Urothelium cell line (cell line): Measurements from ENCODE around the gene IFITM2.
"Not testable (repeated sequence)": the region's sequence is repeated elsewhere in the genome, so short reads cannot be mapped to it uniquely, and the experiment has no call there.

Source experiments
- DNase-seq: peaks from one replicate; pipeline ENCODE4 v3.0.0; 2011; ENCODE audit warnings: low spot score, mixed read lengths
- FAIRE-seq: peaks from 2 replicates; lab custom pipeline; 2011; peaks lifted over from hg19 to GRCh38; lab: Jason Lieb, UNC

IFITM2 gene

GRCh38 chr11:281486-282161 is 26.0 kb upstream of the IFITM2 start:
- no peak for FAIRE-seq
- DNase-seq = no peak

- FAIRE-seq = no peak
- no peak for DNase-seq
These were observed 25.4 kb upstream of the IFITM2 start for GRCh38 chr11:282171-282570.

GRCh38 chr11:282630-283360 is 24.8 kb upstream of the IFITM2 start:
- FAIRE-seq (no peak), DNase-seq (no peak)

- DNase-seq (no peak), FAIRE-seq (no peak)
These were observed 24.1 kb upstream of the IFITM2 start for GRCh38 chr11:283405-284104.

- DNase-seq = no peak
- FAIRE-seq = no peak
These were observed 23.3 kb upstream of the IFITM2 start for GRCh38 chr11:284105-285020.

- no peak for DNase-seq
- FAIRE-seq = no peak
These were observed 22.4 kb upstream of the IFITM2 start for GRCh38 chr11:285021-285893.

GRCh38 chr11:285894-286220 is 21.8 kb upstream of the IFITM2 start:
- DNase-seq (no peak), FAIRE-seq (no peak)

GRCh38 chr11:286977-287820 is 20.4 kb upstream of the IFITM2 start:
- not testable (repeated sequence) for DNase-seq, FAIRE-seq

GRCh38 chr11:287821-288477 is 19.7 kb upstream of the IFITM2 start:
- FAIRE-seq (no peak), DNase-seq (no peak)

- DNase-seq (peak; percentile 85), FAIRE-seq (no peak)
These were observed 18.9 kb upstream of the IFITM2 start, which contains the start of gene PGGHG for GRCh38 chr11:288478-289397. Gene PGGHG (plus strand): TSS chr11:289126. CDS start chr11:289817, 691 bp downstream.

GRCh38 chr11:289398-289711 is 18.3 kb upstream of the IFITM2 start:
- FAIRE-seq = no peak
- no peak for DNase-seq

GRCh38 chr11:289712-290620 is 17.6 kb upstream of the IFITM2 start:
- FAIRE-seq = no peak
- DNase-seq = no peak

- DNase-seq (no peak), FAIRE-seq (no peak)
These were observed 16.9 kb upstream of the IFITM2 start for GRCh38 chr11:290621-291231.

- FAIRE-seq (no peak), DNase-seq (no peak)
These were observed 16.1 kb upstream of the IFITM2 start for GRCh38 chr11:291281-292210.
